Chondrocyte (in vitro differentiated cells): ENCODE data around the gene EPS8L2. TPM values are rescaled to one million over a fixed set of nuclear protein-coding genes. Genes with fewer than 3 reads are reported as not detected.

Experiments
- DNase-seq: peaks from one replicate; pipeline ENCODE4 v3.0.0; 2021; ENCODE audit warnings: mixed read lengths, low spot score
- H3K27ac Mint-ChIP-seq: one replicate; pipeline ENCODE4 v1.8.0; 2021; ENCODE audit warnings: mild to moderate bottlenecking, moderate library complexity, mixed read lengths; ENCODE audit not compliant: unreplicated experiment
- H3K27me3 Mint-ChIP-seq: 2 replicates; pipeline ENCODE4 v1.8.0; 2021; ENCODE audit warnings: low read depth, mixed read lengths
- H3K36me3 Mint-ChIP-seq: 2 replicates; pipeline ENCODE4 v1.8.0; 2021; ENCODE audit warnings: low read depth, mixed read lengths
- H3K4me1 Mint-ChIP-seq: 2 replicates; pipeline ENCODE4 v1.8.0; 2021; ENCODE audit warnings: low read depth, mild to moderate bottlenecking, mixed read lengths
- H3K4me3 Mint-ChIP-seq: one replicate; pipeline ENCODE4 v1.8.0; 2021; ENCODE audit warnings: mild to moderate bottlenecking, moderate library complexity, mixed read lengths; ENCODE audit not compliant: unreplicated experiment
- H3K9me3 Mint-ChIP-seq: 2 replicates; pipeline ENCODE4 v1.8.0; 2021; ENCODE audit warnings: low read depth, mixed read lengths
- CTCF ChIP-seq: fragments of 200-600 bp; sonication (generic); IDR thresholded peaks from 2 replicates; pipeline ENCODE4 v1.5.0; 2021; ENCODE audit warnings: antibody characterized with exemption, mild to moderate bottlenecking, moderate library complexity
- total RNA-seq: library from RNA; stranded (reverse); gene quantifications from 3 replicates; pipeline ENCODE4 v1.2.1, GENCODE V29; 2021

The EPS8L2 gene
- total RNA-seq, 1 donor from 2014 or later = 51.6 TPM

- H3K4me1 Mint-ChIP-seq = peaks cover 27% of the 10 kb centered on the region
- no peaks in the 10 kb centered on the region for H3K9me3 Mint-ChIP-seq
- H3K4me3 Mint-ChIP-seq = peak overlapping the region; percentile 49
- H3K36me3 Mint-ChIP-seq = no peaks in the 10 kb centered on the region
- peak overlapping the region; percentile 63 for H3K27ac Mint-ChIP-seq
- no peak for TF ChIP-seq CTCF
- no peaks in the 10 kb centered on the region for H3K27me3 Mint-ChIP-seq
- no peak for DNase-seq
Measured at GRCh38 chr11:749731-750130, 43.7 kb downstream of the EPS8L2 start.

GRCh38 chr11:760236-760635 is 54.2 kb downstream of the EPS8L2 start:
- H3K27ac Mint-ChIP-seq = no peak overlapping the region
- H3K4me1 Mint-ChIP-seq = peaks cover 7% of the 10 kb centered on the region
- DNase-seq = no peak
- TF ChIP-seq CTCF = no peak
- H3K4me3 Mint-ChIP-seq = no peak overlapping the region
- no peaks in the 10 kb centered on the region for H3K9me3 Mint-ChIP-seq
- H3K27me3 Mint-ChIP-seq = no peaks in the 10 kb centered on the region
- H3K36me3 Mint-ChIP-seq = peaks cover 22% of the 10 kb centered on the region

- no peak for DNase-seq
- no peaks in the 10 kb centered on the region for H3K9me3 Mint-ChIP-seq
- peaks cover 7% of the 10 kb centered on the region for H3K4me1 Mint-ChIP-seq
- H3K36me3 Mint-ChIP-seq = peaks cover 20% of the 10 kb centered on the region
- H3K4me3 Mint-ChIP-seq = no peak overlapping the region
- no peak for TF ChIP-seq CTCF
- H3K27me3 Mint-ChIP-seq = no peaks in the 10 kb centered on the region
- no peak overlapping the region for H3K27ac Mint-ChIP-seq
Measured at GRCh38 chr11:761526-762108, 55.6 kb downstream of the EPS8L2 start.

- peak overlapping the region; percentile 78 for H3K27ac Mint-ChIP-seq
- H3K9me3 Mint-ChIP-seq = no peaks in the 10 kb centered on the region
- peaks cover 17% of the 10 kb centered on the region for H3K36me3 Mint-ChIP-seq
- H3K4me3 Mint-ChIP-seq = no peak overlapping the region
- TF ChIP-seq CTCF = peak; percentile 51
- no peaks in the 10 kb centered on the region for H3K27me3 Mint-ChIP-seq
- DNase-seq = no peak
- H3K4me1 Mint-ChIP-seq = peaks cover 7% of the 10 kb centered on the region
Measured at GRCh38 chr11:762421-763072, 56.5 kb downstream of the EPS8L2 start.

- no peak for TF ChIP-seq CTCF
- Mint-ChIP-seq H3K4me1 (peaks cover 7% of the 10 kb centered on the region), H3K4me3 (no peak overlapping the region), H3K36me3 (peaks cover 15% of the 10 kb centered on the region), H3K27me3 (no peaks in the 10 kb centered on the region), H3K9me3 (no peaks in the 10 kb centered on the region), H3K27ac (peak overlapping the region; percentile 78)
- DNase-seq = no peak
Measured at GRCh38 chr11:763073-763463, 57.0 kb downstream of the EPS8L2 start.
